Erythroblast (primary cell): ENCODE measurements around the gene DNMT1.

Experiments used
- GATA1 ChIP-seq: IDR thresholded peaks from 2 replicates; pipeline ENCODE4 v1.6.1; 2011; ENCODE audit warnings: low read depth, mild to moderate bottlenecking, control low read depth, low read length, moderate library complexity
- POLR2A ChIP-seq: IDR thresholded peaks from 2 replicates; pipeline ENCODE4 v1.6.1; 2011; ENCODE audit warnings: mild to moderate bottlenecking, low read length

- TF ChIP-seq POLR2A (no peak), GATA1 (no peak)
Observed at GRCh38 chr19:10231612-10232228, 37.0 kb upstream of the DNMT1 start.
